ENCODE results near the gene STAT1.
"Not testable (repeated sequence)": the region's sequence is repeated elsewhere in the genome, so short reads cannot be mapped to it uniquely, and the experiment has no call there.

The STAT1 gene

GRCh38 chr2:190979906-190980629 lies 33.9 kb downstream of the STAT1 start:
- no peak for DNase-seq

DNA sequence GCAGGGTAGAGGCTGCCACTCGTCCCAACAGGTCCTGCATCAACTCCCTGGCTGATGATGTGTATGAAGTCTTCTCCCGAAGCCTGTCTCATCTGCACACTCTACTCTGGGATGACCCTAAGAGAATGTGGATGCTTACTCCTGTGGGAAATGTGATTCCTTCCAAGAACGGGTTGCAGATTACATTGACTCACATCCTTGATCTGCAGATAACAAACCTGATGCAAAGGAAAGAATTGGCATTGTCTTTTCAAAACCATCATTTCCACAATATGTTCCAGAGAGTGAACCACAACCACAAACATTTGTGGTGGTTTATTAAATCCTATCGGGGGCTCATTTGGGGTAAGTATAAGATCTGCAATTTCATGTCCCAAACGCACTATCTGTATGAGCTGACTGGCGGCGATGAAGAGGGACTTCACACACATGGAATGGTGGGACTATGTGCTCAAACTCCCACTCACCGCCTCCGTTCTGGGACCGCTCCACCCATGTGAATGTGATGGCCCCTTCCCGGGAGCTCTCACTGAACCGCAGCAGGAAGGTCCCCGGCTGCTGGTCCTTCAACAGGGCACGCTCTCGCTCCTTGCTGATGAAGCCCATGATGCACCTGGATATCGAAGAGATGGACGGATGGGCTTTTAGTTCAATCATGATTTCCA lies 35.5 kb downstream of the STAT1 start:
- no peak for DNase-seq

DNA sequence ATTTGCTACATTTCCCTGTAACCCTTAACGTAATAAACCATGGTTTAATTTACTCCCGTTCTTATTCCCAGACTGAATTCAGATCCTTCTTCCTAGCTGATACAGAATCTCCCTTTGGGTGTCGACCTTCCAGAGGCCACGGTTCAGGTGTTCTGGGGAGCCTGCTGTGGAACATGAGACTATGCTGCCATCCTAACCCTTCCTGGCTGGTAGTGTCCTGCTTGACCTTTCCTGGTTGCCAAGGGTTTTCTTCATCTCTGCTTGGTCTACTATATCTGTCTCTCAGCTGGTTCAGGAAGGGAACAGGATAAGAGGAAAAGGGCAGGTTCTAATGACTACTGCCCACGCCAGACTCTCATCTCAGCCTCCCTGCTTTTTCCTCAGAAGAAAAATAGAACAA lies 36.5 kb downstream of the STAT1 start:
- no peak for DNase-seq

- DNase-seq, result no peak
Observed at GRCh38 chr2:190976521-190976920, 37.5 kb downstream of the STAT1 start.

DNA sequence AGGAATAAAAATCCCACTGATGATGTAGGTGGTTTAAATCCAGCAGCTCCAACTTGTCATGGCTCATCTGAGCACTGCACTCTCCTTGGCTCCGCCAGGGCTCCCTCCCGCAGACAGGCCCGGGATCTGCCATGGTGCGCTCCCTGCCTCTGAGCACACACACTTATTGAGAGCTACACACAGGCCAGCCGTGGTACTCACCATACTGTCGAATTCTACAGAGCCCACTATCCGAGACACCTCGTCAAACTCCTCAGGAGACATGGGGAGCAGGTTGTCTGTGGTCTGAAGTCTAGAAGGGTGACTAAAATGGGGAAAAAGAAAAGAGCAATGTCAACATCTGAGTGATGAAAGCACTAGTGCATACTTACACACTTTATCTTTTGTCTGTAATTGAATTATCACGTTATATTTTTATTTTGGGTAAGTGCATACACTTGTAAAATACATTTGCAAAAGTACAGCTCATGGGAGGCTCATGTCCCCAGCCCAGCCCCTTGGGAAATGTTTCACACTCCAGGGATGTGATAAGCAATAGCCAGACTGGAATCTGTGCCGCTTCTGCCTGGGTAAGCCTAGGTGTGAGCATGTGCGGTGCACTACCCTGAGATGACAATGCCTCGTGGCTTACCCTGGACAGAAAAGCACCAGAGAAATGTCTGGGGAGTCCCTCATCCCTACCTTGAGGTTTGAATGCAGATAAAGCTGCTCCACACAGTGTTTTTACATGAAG lies 39.2 kb downstream of the STAT1 start:
- no peak for DNase-seq

- DNase-seq, result no peak
Observed at GRCh38 chr2:190973726-190974628, 40.0 kb downstream of the STAT1 start.

DNA sequence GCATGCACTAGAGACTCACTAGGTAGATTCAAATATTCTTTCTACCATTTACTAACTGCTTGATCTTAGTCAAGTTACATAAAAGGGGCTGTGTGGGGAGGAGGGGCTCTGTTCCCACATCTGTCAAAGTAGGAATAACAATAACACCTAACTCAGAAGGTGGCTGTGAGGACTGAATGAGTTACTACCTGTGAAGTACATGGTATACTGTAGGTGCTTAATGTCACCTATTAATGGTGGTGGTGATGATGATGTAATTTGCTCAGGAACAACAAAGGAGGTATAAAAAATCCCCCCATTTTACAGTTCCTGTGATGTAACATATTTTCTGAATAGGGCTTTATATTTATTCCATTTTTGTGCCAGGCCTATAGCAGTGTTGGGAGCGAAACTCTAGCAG lies 40.7 kb downstream of the STAT1 start:
- DNase-seq, result no peak

- no peak for DNase-seq
Observed at GRCh38 chr2:190972846-190973245, 41.1 kb downstream of the STAT1 start.

DNA sequence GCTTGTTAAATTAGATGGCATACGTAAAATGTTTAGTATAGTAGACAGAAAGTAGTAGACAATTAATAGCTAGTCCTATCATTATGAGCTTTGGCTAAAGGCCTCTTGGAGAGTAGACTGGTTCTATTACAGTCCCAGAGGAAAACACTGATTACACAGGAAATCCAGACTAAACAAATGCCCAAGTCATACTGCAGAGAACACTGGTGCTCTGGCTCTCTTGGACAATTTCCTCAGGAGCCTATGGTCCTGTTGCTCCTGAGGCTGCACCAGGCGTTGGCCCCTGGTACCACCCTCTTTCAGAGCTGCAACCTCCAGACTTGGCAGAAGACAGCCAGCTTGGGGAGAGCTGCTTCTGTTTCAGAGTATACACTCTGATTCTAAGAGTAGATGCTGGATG lies 41.8 kb downstream of the STAT1 start:
- no peak for DNase-seq

DNA sequence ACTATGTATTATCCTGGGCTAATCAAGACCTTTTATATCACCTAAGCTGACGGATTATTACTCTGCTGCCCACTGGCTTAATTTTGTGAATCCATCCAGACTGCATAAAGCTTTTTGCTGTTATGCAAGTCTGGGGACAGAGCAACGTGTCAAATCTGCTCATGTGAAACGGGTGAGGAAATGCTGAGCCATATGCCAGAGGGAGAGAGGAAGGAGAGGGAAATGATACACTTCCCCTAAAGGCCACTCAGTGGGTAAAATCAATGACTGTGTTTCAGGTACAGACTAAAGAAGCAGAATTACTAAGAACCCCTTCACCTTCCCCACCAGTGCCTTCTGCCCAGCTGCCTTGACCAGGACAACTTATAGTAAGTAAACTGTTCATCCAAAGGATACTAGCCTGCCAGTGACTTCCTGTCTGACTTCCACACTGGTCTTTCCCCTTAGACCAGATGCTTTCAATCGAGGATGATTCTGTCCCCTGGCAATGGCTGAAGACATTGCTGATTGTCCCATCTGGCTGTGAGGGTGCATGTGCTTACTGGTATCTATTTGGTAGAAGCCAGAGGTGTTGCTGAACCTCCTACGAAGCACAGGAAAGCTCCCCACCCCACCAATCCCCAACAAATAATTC lies 43.0 kb downstream of the STAT1 start:
- DNase-seq, result no peak

DNA sequence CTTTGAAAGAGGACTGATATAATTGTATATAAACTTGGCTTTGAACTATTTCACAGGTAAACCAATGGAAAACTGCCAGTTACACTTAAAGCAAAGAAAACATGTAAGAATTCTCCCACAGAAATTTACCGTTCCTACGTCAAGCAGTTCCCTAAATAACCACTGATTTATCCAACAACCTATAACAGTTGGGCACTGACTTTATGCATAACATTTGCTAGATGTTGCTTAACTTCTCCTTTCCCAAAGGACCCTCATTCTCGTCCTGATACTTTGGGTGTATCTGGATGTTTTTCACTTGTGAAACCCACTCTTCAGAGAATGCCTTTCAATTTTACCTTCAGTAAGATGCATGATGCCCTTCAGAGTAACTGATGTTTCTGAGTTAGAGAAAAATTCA lies 43.8 kb downstream of the STAT1 start:
- no peak for DNase-seq

DNA sequence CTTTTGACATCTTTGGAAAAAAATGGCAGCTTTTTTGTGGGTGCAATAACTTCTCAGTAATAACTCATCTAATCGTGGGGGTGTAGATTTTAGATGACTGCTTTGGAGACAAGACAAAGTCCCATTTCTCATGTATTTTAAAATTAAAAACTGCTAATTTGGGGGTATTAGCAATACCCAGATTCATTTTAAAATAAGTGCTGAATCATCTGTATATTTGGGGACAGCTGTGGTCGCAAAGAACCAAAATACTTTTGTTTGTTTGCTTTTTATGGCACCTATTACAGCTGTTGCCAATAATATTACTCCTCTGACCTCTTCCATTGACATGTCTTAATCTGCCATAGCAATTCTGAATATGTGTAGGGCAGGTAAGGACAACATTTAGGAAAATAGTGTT lies 45.4 kb downstream of the STAT1 start:
- no peak for DNase-seq

DNA sequence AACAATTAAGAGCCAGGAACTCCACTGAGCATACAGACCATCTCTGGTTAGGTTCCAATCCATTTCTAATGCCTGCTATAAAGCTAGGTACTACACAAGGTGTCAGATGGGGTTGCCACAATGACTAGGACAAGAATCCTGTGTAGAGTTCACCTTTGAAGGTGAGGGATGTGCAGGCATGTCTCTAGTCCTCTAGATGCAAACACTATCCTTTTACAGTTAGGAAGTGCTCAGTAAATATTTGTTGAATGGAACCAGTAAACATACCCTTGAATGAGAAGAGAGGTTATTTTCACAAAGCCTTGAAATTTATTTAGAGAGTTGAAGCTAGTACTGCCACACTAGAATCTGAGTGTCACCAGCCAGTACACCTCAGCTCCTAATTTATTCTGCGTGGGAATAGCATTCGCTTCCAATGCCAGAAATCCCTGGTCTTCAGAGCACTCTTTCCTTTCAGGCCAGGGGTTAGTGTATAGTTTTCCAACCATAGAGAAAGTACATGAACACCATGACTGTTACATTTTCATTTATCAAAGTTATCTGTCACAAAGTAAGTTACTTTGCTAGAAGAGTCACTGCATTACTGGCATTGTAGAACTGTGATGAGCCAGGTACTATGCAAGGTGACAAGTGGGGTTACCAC lies 48.3 kb downstream of the STAT1 start:
- DNase-seq, result no peak

DNA sequence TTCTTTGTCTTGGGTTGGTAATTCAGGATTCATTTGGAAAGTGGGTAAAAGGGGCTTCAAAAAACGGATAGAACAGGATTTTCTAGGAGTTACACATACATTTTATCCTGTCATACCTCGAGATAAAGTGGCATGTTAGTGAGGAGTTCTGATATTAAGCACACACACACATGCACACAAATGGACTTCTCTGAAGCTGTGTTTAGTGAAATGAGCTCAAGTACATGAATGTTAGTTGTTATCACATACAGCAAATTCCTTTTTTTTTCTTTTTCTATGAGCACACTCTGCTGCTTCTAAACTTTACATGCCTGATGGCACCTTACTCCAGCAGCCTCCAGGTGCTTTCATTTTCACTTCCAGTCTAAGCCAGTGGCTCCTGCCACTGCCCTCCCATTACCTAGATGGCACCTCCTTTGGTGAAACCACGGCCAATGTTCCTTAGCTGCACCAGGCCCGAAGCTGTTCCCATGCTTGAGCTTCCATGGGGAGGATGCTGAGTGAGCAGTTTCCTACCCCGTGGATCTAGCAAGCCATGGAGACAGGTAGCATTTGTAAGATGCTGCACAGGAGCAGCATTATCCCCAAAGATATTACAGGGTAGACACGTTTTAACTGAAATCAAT lies 49.7 kb downstream of the STAT1 start:
- no peak for DNase-seq

DNA sequence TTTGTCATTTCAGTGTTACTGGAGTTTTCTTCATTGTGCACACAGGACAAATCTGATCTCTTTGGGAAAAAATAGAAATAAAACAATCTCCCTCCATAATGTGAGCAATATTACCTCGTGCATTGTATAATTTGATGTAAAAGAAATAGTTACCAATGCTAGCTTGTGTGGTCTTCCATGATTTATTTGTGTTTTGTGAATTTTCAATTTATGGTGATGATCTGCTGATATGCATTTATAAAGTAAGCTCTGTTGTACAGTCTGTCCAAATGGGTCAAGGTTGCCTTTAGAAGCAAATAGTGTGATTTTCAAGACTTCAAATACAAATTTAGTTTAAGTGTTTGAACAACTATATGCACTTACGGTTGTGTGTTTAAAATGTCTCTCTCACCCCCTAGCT lies 50.9 kb downstream of the STAT1 start:
- no peak for DNase-seq

DNA sequence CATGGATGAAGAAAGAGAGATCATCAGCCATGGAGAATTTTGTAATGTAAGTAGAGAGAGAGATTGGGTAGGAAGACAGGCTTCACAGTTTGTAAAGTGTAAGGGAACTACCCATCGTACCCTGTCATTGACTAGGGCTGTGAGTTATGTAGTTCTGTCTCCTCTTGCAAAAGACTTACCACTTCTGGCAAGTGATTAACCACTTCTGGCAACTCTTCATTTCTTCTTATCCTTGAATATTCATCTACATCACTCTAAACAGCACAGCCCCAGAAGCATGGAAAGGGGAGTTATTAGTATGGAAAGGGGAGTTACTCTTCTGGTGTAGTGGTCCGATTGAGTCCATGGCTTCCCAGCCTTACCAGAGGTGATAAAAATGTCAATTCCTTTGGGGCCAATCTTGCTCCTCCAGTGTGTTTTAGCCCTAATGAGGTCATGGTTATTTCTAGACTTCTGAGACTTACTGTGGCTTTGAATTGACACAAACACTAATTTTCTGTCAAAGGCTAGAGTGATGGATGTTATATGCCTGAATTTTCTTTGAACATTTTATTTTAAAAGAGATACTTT lies 52.0 kb downstream of the STAT1 start:
- DNase-seq, result no peak

DNA sequence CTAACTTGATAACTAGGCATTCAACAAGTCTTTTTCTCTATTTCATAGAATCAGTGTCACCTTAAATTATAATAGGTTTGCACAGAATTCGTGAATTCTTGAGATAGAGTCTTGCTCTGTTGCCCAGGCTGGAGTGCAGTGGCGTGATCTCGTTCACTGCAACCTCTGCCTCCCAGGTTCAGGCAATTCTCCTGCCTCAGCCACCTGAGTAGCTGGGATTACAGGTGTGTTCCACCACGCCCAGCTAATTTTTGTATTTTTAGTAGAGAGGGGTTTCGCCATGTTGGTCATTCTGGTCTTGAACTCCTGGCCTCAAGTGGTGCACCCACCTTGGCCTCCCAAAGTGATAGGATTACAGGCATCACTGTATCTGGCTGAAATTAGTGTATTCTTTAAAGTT lies 52.9 kb downstream of the STAT1 start:
- not testable (repeated sequence) for DNase-seq

GRCh38 chr2:190959911-190960788 lies 53.8 kb downstream of the STAT1 start:
- no peak for DNase-seq

DNA sequence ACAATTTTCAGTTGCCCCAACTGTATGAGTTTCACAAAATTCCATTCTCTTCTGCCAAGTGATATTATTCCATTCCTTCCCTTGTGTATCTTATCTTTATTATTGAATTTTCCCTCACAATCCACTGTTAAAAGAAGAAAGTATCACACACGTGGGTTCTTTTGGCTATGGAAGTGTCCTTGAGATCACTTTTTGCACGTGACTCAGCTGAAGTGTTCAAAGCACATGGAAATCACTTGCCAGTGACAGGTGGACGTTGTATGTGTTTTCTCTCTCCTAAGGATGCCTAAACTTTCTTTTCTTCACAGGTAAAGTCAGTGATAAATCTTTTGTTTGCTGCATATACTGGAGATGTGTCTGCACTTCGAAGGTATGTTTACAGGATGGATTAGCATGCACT lies 60.7 kb downstream of the STAT1 start:
- no peak for DNase-seq

DNA sequence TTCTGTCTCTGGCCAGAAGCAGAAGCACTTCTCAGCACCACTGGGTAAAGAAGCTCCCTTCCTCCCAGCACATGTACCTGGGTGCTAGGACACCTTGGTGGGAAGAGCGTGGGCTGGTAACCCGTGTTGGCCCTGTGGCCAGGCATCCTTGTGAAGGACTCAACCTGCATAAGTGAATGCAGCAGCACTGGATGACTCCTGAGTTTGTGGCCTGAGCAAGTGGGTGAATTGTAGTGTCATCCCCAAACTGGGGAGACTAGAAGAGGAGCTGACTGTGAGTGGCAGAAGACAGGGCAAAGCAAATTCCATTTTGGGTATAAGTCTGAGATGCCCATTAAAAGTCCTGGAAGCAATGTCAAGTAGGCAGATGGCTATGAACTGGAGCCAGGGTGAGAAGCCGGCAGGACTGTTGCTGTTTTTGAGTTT lies 63.4 kb downstream of the STAT1 start:
- peak in 1 of 2 experiments; percentile 67 for DNase-seq

All from NCI-H446 (cell line).